GM19193 (cell line): Measurements from ENCODE around the gene UBR1.

Source experiments
- POLR2A ChIP-seq: IDR thresholded peaks from 4 replicates; pipeline ENCODE4 v1.6.1; 2011; ENCODE audit not compliant: insufficient read depth, insufficient read length; ENCODE audit errors: extremely low read depth

Gene UBR1

GRCh38 chr15:43094416-43095030, 11.3 kb downstream of the UBR1 start:
- TF ChIP-seq POLR2A = no peak

GRCh38 chr15:43093026-43093425, 12.8 kb downstream of the UBR1 start:
- TF ChIP-seq POLR2A = no peak

GRCh38 chr15:43091859-43092258, 14.0 kb downstream of the UBR1 start:
- TF ChIP-seq POLR2A = no peak

GRCh38 chr15:43086551-43086950, 19.3 kb downstream of the UBR1 start:
- TF ChIP-seq POLR2A = no peak

- no peak for TF ChIP-seq POLR2A
Observed at GRCh38 chr15:43085921-43086320, 19.9 kb downstream of the UBR1 start.

GRCh38 chr15:43082509-43082908, 23.3 kb downstream of the UBR1 start:
- TF ChIP-seq POLR2A = no peak

GRCh38 chr15:43081283-43081682, 24.6 kb downstream of the UBR1 start:
- TF ChIP-seq POLR2A = no peak

GRCh38 chr15:43071451-43071850, 34.4 kb downstream of the UBR1 start:
- no peak for TF ChIP-seq POLR2A

- no peak for TF ChIP-seq POLR2A
Observed at GRCh38 chr15:43070893-43071292, 34.9 kb downstream of the UBR1 start.

- no peak for TF ChIP-seq POLR2A
Observed at GRCh38 chr15:43070249-43070648, 35.6 kb downstream of the UBR1 start.

GRCh38 chr15:43067717-43068461, 37.9 kb downstream of the UBR1 start:
- no peak for TF ChIP-seq POLR2A

GRCh38 chr15:43056696-43057095, 49.1 kb downstream of the UBR1 start:
- no peak for TF ChIP-seq POLR2A

GRCh38 chr15:43052860-43053259, 53.0 kb downstream of the UBR1 start:
- TF ChIP-seq POLR2A = no peak

- TF ChIP-seq POLR2A = no peak
Observed at GRCh38 chr15:43048935-43049334, 56.9 kb downstream of the UBR1 start.

GRCh38 chr15:43046484-43046883, 59.4 kb downstream of the UBR1 start:
- TF ChIP-seq POLR2A = no peak

- no peak for TF ChIP-seq POLR2A
Observed at GRCh38 chr15:43042885-43043284, 63.0 kb downstream of the UBR1 start.

GRCh38 chr15:43029476-43029875, 76.4 kb downstream of the UBR1 start:
- TF ChIP-seq POLR2A = no peak

- no peak for TF ChIP-seq POLR2A
Observed at GRCh38 chr15:43025150-43025549, 80.7 kb downstream of the UBR1 start.

GRCh38 chr15:43009206-43009605, 96.6 kb downstream of the UBR1 start:
- no peak for TF ChIP-seq POLR2A
